HG03520 (cell line): ENCODE data around the gene KLC1.
"Not testable (repeated sequence)": the region's sequence is repeated elsewhere in the genome, so short reads cannot be mapped to it uniquely, and the experiment has no call there.

Source experiments
- ATAC-seq: cut with Tn5 transposase; IDR thresholded peaks from one replicate; pipeline ENCODE4 v1.9.1; 2021; ENCODE audit warnings: mild to moderate bottlenecking, moderate library complexity; ENCODE audit not compliant: unreplicated experiment

Gene KLC1

GRCh38 chr14:103628684-103629502, at the start of gene KLC1:
Gene KLC1, plus strand, starts transcription at chr14:103629211. Its CDS starts 25,354 bp downstream, at chr14:103654565.
- ATAC-seq: peak; percentile 62

- no peak for ATAC-seq
These were observed 47.8 kb upstream of the KLC1 start for GRCh38 chr14:103581206-103581605.

GRCh38 chr14:103581954-103582703, 46.9 kb upstream of the KLC1 start:
- ATAC-seq: no peak

- no peak for ATAC-seq
These were observed 44.6 kb upstream of the KLC1 start for GRCh38 chr14:103584326-103584915.

- peak; percentile 86 for ATAC-seq
These were observed 35.4 kb upstream of the KLC1 start for GRCh38 chr14:103593577-103593976.

- no peak for ATAC-seq
These were observed 34.7 kb upstream of the KLC1 start for GRCh38 chr14:103594265-103594664.

GRCh38 chr14:103597623-103598377, 31.2 kb upstream of the KLC1 start:
- no peak for ATAC-seq

- ATAC-seq: no peak
These were observed 28.5 kb upstream of the KLC1 start for GRCh38 chr14:103600503-103600902.

GRCh38 chr14:103604620-103605019, 24.4 kb upstream of the KLC1 start:
- no peak for ATAC-seq

GRCh38 chr14:103606963-103607668, 21.9 kb upstream of the KLC1 start:
- ATAC-seq: peak; percentile 64

- no peak for ATAC-seq
These were observed 21.2 kb upstream of the KLC1 start for GRCh38 chr14:103607822-103608221.

- not testable (repeated sequence) for ATAC-seq
These were observed 19.9 kb upstream of the KLC1 start for GRCh38 chr14:103609081-103609480.

GRCh38 chr14:103611215-103611614, 17.8 kb upstream of the KLC1 start:
- no peak for ATAC-seq

GRCh38 chr14:103613517-103613916, 15.5 kb upstream of the KLC1 start:
- ATAC-seq: no peak

GRCh38 chr14:103616635-103617300, 12.2 kb upstream of the KLC1 start:
- ATAC-seq: no peak

- no peak for ATAC-seq
These were observed 10.0 kb upstream of the KLC1 start for GRCh38 chr14:103619057-103619456.

- ATAC-seq: no peak
These were observed 7.2 kb upstream of the KLC1 start for GRCh38 chr14:103621860-103622259.

- no peak for ATAC-seq
These were observed 5.7 kb upstream of the KLC1 start for GRCh38 chr14:103623308-103623707.

GRCh38 chr14:103623883-103624482, 5.0 kb upstream of the KLC1 start:
- no peak for ATAC-seq
